DMS79 (cell line): ENCODE data around the gene PPT2.

Experiments used
- DNase-seq: peaks from one replicate; lab custom pipeline; 2025; lab: John Stamatoyannopoulos, UW

Gene PPT2

GRCh38 chr6:32153564-32154513 is at the start of gene PPT2:
Gene PPT2 (plus strand): TSS chr6:32154141. CDS start chr6:32154595, 454 bp downstream.
- DNase-seq, result peak; percentile 85

GRCh38 chr6:32105433-32105832 is 48.5 kb upstream of the PPT2 start:
- DNase-seq, result no peak

- DNase-seq, result no peak
Measured at GRCh38 chr6:32107406-32107805, 46.5 kb upstream of the PPT2 start.

- DNase-seq, result no peak
Measured at GRCh38 chr6:32108094-32108627, 45.8 kb upstream of the PPT2 start.

GRCh38 chr6:32108727-32109113 is 45.2 kb upstream of the PPT2 start:
- DNase-seq, result no peak

GRCh38 chr6:32109114-32109764 is 44.7 kb upstream of the PPT2 start, which contains the start of gene TNXB:
Gene TNXB (minus strand): TSS chr6:32109338. CDS start chr6:32098198, 11,140 bp downstream.
- DNase-seq, result no peak

- no peak for DNase-seq
Measured at GRCh38 chr6:32109765-32110160, 44.2 kb upstream of the PPT2 start.

- DNase-seq, result no peak
Measured at GRCh38 chr6:32110632-32111031, 43.3 kb upstream of the PPT2 start.

- DNase-seq, result no peak
Measured at GRCh38 chr6:32111424-32112066, 42.4 kb upstream of the PPT2 start.

GRCh38 chr6:32112431-32112980 is 41.4 kb upstream of the PPT2 start:
- no peak for DNase-seq

- DNase-seq, result no peak
Measured at GRCh38 chr6:32113386-32114352, 40.3 kb upstream of the PPT2 start.

GRCh38 chr6:32114796-32115195 is 39.1 kb upstream of the PPT2 start:
- DNase-seq, result no peak

GRCh38 chr6:32115623-32116022 is 38.3 kb upstream of the PPT2 start:
- DNase-seq, result no peak

- no peak for DNase-seq
Measured at GRCh38 chr6:32116674-32117073, 37.3 kb upstream of the PPT2 start.

- DNase-seq, result no peak
Measured at GRCh38 chr6:32117461-32117860, 36.5 kb upstream of the PPT2 start.

- peak; percentile 19 for DNase-seq
Measured at GRCh38 chr6:32118782-32119628, 34.9 kb upstream of the PPT2 start.

GRCh38 chr6:32120573-32121059 is 33.3 kb upstream of the PPT2 start:
- no peak for DNase-seq

GRCh38 chr6:32123681-32124080 is 30.3 kb upstream of the PPT2 start:
- no peak for DNase-seq

- DNase-seq, result no peak
Measured at GRCh38 chr6:32126880-32127279, 27.1 kb upstream of the PPT2 start.

- DNase-seq, result no peak
Measured at GRCh38 chr6:32127409-32127716, 26.6 kb upstream of the PPT2 start.
